NCI-H510A (cell line): ENCODE data around the gene FYCO1.

Experiments used
- DNase-seq: peaks from one replicate; lab custom pipeline; 2025; lab: John Stamatoyannopoulos, UW

Gene FYCO1

GRCh38 chr3:45965253-45965652 lies 30.4 kb downstream of the FYCO1 start:
- DNase-seq = no peak

- DNase-seq = no peak
Observed at GRCh38 chr3:45964139-45964538, 31.5 kb downstream of the FYCO1 start.

- DNase-seq = no peak
Observed at GRCh38 chr3:45962033-45962432, 33.6 kb downstream of the FYCO1 start.

- DNase-seq = no peak
Observed at GRCh38 chr3:45960289-45960688, 35.3 kb downstream of the FYCO1 start.

GRCh38 chr3:45959201-45959600 lies 36.4 kb downstream of the FYCO1 start:
- DNase-seq = no peak

GRCh38 chr3:45958321-45958791 lies 37.3 kb downstream of the FYCO1 start:
- DNase-seq = no peak

GRCh38 chr3:45957586-45957985 lies 38.0 kb downstream of the FYCO1 start:
- DNase-seq = no peak

GRCh38 chr3:45955706-45956105 lies 39.9 kb downstream of the FYCO1 start:
- DNase-seq = no peak

- DNase-seq = no peak
Observed at GRCh38 chr3:45955017-45955647, 40.5 kb downstream of the FYCO1 start.

- no peak for DNase-seq
Observed at GRCh38 chr3:45954306-45954705, 41.3 kb downstream of the FYCO1 start.

- DNase-seq = no peak
Observed at GRCh38 chr3:45953536-45953935, 42.1 kb downstream of the FYCO1 start.

GRCh38 chr3:45952456-45952855 lies 43.2 kb downstream of the FYCO1 start:
- no peak for DNase-seq

GRCh38 chr3:45951946-45952345 lies 43.7 kb downstream of the FYCO1 start:
- DNase-seq = no peak

GRCh38 chr3:45950686-45951600 lies 44.7 kb downstream of the FYCO1 start:
- no peak for DNase-seq

- DNase-seq = no peak
Observed at GRCh38 chr3:45950131-45950530, 45.5 kb downstream of the FYCO1 start.

GRCh38 chr3:45949432-45949831 lies 46.2 kb downstream of the FYCO1 start:
- DNase-seq = no peak

GRCh38 chr3:45948881-45949280 lies 46.7 kb downstream of the FYCO1 start:
- DNase-seq = no peak

- DNase-seq = no peak
Observed at GRCh38 chr3:45948311-45948781, 47.3 kb downstream of the FYCO1 start.

GRCh38 chr3:45947361-45947760 lies 48.3 kb downstream of the FYCO1 start:
- no peak for DNase-seq

- no peak for DNase-seq
Observed at GRCh38 chr3:45946875-45947274, 48.7 kb downstream of the FYCO1 start.

GRCh38 chr3:45946307-45946706 lies 49.3 kb downstream of the FYCO1 start:
- DNase-seq = no peak

- DNase-seq = no peak
Observed at GRCh38 chr3:45944830-45945620, 50.6 kb downstream of the FYCO1 start.
